Transverse colon (tissue), 4 donors: ENCODE measurements around the gene ST8SIA6.

Experiments
- POLR2AphosphoS5 ChIP-seq, 3 donors: sonication (generic); formaldehyde crosslinking; IDR thresholded peaks; one replicate each; pipeline ENCODE4 v1.6.1; 2016; ENCODE audit warnings: antibody characterized with exemption in 3 of 3
- TF ChIP-seq, protein P1 (sequence below), 5 experiments: fragments of 200-600 bp in 3 of 5; fragments of 450-650 bp in 2 of 5; sonication (generic) in 3 of 5; IDR thresholded peaks; 1 replicate in 2 of 5; 2 replicates in 3 of 5; pipeline ENCODE4 v1.5.1; 2016 to 2017; ENCODE audit warnings: antibody characterized with exemption in 5 of 5, inconsistent platforms in 3 of 5, mild to moderate bottlenecking in 2 of 5, moderate library complexity in 1 of 5

GRCh38 chr10:17276756-17277424 is 177.5 kb downstream of the ST8SIA6 start:
- TF ChIP-seq POLR2AphosphoS5 (IDR thresholded peaks at IDR 0.05), result no peak
- TF ChIP-seq, protein P1, sequence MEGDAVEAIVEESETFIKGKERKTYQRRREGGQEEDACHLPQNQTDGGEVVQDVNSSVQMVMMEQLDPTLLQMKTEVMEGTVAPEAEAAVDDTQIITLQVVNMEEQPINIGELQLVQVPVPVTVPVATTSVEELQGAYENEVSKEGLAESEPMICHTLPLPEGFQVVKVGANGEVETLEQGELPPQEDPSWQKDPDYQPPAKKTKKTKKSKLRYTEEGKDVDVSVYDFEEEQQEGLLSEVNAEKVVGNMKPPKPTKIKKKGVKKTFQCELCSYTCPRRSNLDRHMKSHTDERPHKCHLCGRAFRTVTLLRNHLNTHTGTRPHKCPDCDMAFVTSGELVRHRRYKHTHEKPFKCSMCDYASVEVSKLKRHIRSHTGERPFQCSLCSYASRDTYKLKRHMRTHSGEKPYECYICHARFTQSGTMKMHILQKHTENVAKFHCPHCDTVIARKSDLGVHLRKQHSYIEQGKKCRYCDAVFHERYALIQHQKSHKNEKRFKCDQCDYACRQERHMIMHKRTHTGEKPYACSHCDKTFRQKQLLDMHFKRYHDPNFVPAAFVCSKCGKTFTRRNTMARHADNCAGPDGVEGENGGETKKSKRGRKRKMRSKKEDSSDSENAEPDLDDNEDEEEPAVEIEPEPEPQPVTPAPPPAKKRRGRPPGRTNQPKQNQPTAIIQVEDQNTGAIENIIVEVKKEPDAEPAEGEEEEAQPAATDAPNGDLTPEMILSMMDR (IDR thresholded peaks at IDR 0.05), result no peak
